Effector memory CD4-positive, alpha-beta T cell (primary cell): ENCODE measurements around the gene PCK2.
A peak's percentile ranks its signal among the peaks of the same experiment; 100 is the strongest.

ENCODE experiments used
- DNase-seq, 3 donors: peaks; one replicate each; pipeline ENCODE4 v3.0.0-alpha.2; 2020
- H3K27ac ChIP-seq: 2 replicates; pipeline ENCODE4 v1.7.0; 2013; ENCODE audit warnings: mild to moderate bottlenecking, low read length, moderate library complexity; ENCODE audit not compliant: insufficient read depth, poor library complexity, severe bottlenecking
- H3K27me3 ChIP-seq: replicated peaks from 2 replicates; pipeline ENCODE4 v1.7.0; 2013; ENCODE audit warnings: mild to moderate bottlenecking, low read length; ENCODE audit not compliant: insufficient read depth, control insufficient read depth, poor library complexity, severe bottlenecking
- H3K36me3 ChIP-seq: 2 replicates; pipeline ENCODE4 v1.7.0; 2013; ENCODE audit warnings: mild to moderate bottlenecking, low read length, moderate library complexity; ENCODE audit not compliant: control insufficient read depth, insufficient read depth
- H3K4me1 ChIP-seq: 2 replicates; pipeline ENCODE4 v1.7.0; 2013; ENCODE audit warnings: low read length, mild to moderate bottlenecking; ENCODE audit not compliant: control insufficient read depth, insufficient read depth, poor library complexity, severe bottlenecking
- H3K4me3 ChIP-seq: 2 replicates; pipeline ENCODE4 v1.7.0; 2013; ENCODE audit warnings: low read length, low read depth, mild to moderate bottlenecking; ENCODE audit not compliant: insufficient read depth, poor library complexity, severe bottlenecking
- H3K9me3 ChIP-seq: 2 replicates; pipeline ENCODE4 v1.7.0; 2013; ENCODE audit warnings: mild to moderate bottlenecking, low read length, moderate library complexity; ENCODE audit not compliant: control insufficient read depth

PCK2 gene

GRCh38 chr14:24127673-24128072 is 33.6 kb downstream of the PCK2 start:
- peaks cover 19% of the 10 kb centered on the region for H3K36me3 ChIP-seq
- peaks cover 10% of the 10 kb centered on the region for H3K4me1 ChIP-seq
- no peaks in the 10 kb centered on the region for H3K9me3 ChIP-seq
- no peak overlapping the region for H3K4me3 ChIP-seq
- no peak for DNase-seq
- H3K27me3 ChIP-seq = no peaks in the 10 kb centered on the region
- H3K27ac ChIP-seq = no peak overlapping the region

GRCh38 chr14:24129410-24129998 is 35.4 kb downstream of the PCK2 start:
- Histone ChIP-seq H3K4me1 (peaks cover 15% of the 10 kb centered on the region), H3K27me3 (no peaks in the 10 kb centered on the region), H3K9me3 (no peaks in the 10 kb centered on the region), H3K27ac (no peak overlapping the region), H3K36me3 (peaks cover under 1% of the 10 kb centered on the region), H3K4me3 (no peak overlapping the region)
- DNase-seq = no peak

GRCh38 chr14:24130380-24130716 is 36.2 kb downstream of the PCK2 start, which contains the start of gene FITM1:
Gene FITM1, plus strand, starts transcription at chr14:24130659. Its CDS starts 905 bp downstream, at chr14:24131564.
- DNase-seq = no peak
- Histone ChIP-seq H3K4me3 (no peak within 1 kb of the TSS), H3K4me1 (peaks cover 18% of the 10 kb centered on the region), H3K27ac (no peak within 1 kb of the TSS), H3K27me3 (no peaks in the 10 kb centered on the region), H3K9me3 (no peaks in the 10 kb centered on the region), H3K36me3 (no peaks in the 10 kb centered on the region)

GRCh38 chr14:24130717-24131548 is 36.8 kb downstream of the PCK2 start:
- Histone ChIP-seq H3K9me3 (no peaks in the 10 kb centered on the region), H3K4me1 (peaks cover 20% of the 10 kb centered on the region)
- DNase-seq = no peak

GRCh38 chr14:24131549-24131966 is 37.4 kb downstream of the PCK2 start:
- H3K27ac ChIP-seq = no peak overlapping the region
- no peak for DNase-seq
- H3K4me1 ChIP-seq = peaks cover 22% of the 10 kb centered on the region
- H3K36me3 ChIP-seq = no peaks in the 10 kb centered on the region
- no peaks in the 10 kb centered on the region for H3K27me3 ChIP-seq
- no peaks in the 10 kb centered on the region for H3K9me3 ChIP-seq
- no peak overlapping the region for H3K4me3 ChIP-seq

More at GRCh38 chr14:24130717-24131548, 36.8 kb downstream of the PCK2 start:
- Histone ChIP-seq H3K36me3 (no peaks in the 10 kb centered on the region), H3K27me3 (no peaks in the 10 kb centered on the region), H3K4me3 (no peak overlapping the region), H3K27ac (no peak overlapping the region)

GRCh38 chr14:24132061-24132685 is 38.1 kb downstream of the PCK2 start:
- Histone ChIP-seq H3K4me1 (peaks cover 28% of the 10 kb centered on the region), H3K4me3 (no peak overlapping the region), H3K36me3 (no peaks in the 10 kb centered on the region), H3K9me3 (no peaks in the 10 kb centered on the region), H3K27me3 (no peaks in the 10 kb centered on the region), H3K27ac (peak overlapping the region; percentile 43)
- no peak for DNase-seq

GRCh38 chr14:24132976-24133375 is 38.9 kb downstream of the PCK2 start:
- Histone ChIP-seq H3K4me1 (peaks cover 36% of the 10 kb centered on the region), H3K4me3 (no peak overlapping the region), H3K27me3 (no peaks in the 10 kb centered on the region), H3K9me3 (no peaks in the 10 kb centered on the region), H3K27ac (peak overlapping the region; percentile 43), H3K36me3 (peaks cover 5% of the 10 kb centered on the region)
- DNase-seq = no peak

- H3K4me1 ChIP-seq = peaks cover 39% of the 10 kb centered on the region
- peaks cover 13% of the 10 kb centered on the region for H3K36me3 ChIP-seq
Observed at GRCh38 chr14:24133735-24134134, 39.6 kb downstream of the PCK2 start.

GRCh38 chr14:24135584-24135833 is 41.4 kb downstream of the PCK2 start:
- peaks cover 47% of the 10 kb centered on the region for H3K4me1 ChIP-seq
- no peaks in the 10 kb centered on the region for H3K9me3 ChIP-seq
- peak overlapping the region; percentile 100 for H3K4me3 ChIP-seq
- peaks cover 19% of the 10 kb centered on the region for H3K36me3 ChIP-seq
- no peaks in the 10 kb centered on the region for H3K27me3 ChIP-seq
- DNase-seq = no peak
- H3K27ac ChIP-seq = peak overlapping the region; percentile 94

More at GRCh38 chr14:24133735-24134134, 39.6 kb downstream of the PCK2 start:
- Histone ChIP-seq H3K27ac (no peak overlapping the region), H3K4me3 (no peak overlapping the region), H3K27me3 (no peaks in the 10 kb centered on the region), H3K9me3 (no peaks in the 10 kb centered on the region)
- DNase-seq = no peak
